Measurements from ENCODE around the gene AS3MT.

The AS3MT gene

DNA sequence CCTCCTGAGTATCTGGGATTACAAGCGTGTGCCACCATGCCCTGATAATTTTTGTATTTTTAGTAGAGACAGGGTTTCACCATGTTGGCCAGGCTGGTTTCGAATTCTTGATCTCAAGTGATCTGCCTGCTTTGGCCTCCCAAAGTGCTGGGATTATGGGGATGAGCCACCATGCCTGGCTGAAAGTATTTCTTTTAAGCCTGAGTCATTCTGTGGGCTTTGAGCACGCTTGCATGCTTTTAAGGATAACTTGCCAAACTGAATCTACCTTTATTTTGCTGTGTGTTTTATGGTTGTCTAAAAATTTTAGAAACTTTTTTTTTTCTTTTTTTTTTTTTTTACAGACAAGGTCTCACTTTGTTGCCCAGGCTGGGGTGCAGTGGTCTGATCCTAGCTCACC, 82.0 kb downstream of the AS3MT start:
- no peak for DNase-seq (ENCODE audit: extremely low spot score)
- POLR2A ChIA-PET, result no interaction called here
- TF ChIP-seq, protein P1, sequence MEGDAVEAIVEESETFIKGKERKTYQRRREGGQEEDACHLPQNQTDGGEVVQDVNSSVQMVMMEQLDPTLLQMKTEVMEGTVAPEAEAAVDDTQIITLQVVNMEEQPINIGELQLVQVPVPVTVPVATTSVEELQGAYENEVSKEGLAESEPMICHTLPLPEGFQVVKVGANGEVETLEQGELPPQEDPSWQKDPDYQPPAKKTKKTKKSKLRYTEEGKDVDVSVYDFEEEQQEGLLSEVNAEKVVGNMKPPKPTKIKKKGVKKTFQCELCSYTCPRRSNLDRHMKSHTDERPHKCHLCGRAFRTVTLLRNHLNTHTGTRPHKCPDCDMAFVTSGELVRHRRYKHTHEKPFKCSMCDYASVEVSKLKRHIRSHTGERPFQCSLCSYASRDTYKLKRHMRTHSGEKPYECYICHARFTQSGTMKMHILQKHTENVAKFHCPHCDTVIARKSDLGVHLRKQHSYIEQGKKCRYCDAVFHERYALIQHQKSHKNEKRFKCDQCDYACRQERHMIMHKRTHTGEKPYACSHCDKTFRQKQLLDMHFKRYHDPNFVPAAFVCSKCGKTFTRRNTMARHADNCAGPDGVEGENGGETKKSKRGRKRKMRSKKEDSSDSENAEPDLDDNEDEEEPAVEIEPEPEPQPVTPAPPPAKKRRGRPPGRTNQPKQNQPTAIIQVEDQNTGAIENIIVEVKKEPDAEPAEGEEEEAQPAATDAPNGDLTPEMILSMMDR (IDR thresholded peaks at IDR 0.05; ENCODE audit: control extremely low read depth, extremely low read depth, low read depth, missing control alignments), result no peak
- CTCF ChIA-PET, result interaction anchor here (1.3 kb wide), 1 partner anchor 15 kb away, joined by 3 read pairs; no protein-coding TSS in a partner anchor
